Measurements from ENCODE around the gene LYPD8.
"Not testable (repeated sequence)": the region's sequence is repeated elsewhere in the genome, so short reads cannot be mapped to it uniquely, and the experiment has no call there.

The LYPD8 gene, protein sequence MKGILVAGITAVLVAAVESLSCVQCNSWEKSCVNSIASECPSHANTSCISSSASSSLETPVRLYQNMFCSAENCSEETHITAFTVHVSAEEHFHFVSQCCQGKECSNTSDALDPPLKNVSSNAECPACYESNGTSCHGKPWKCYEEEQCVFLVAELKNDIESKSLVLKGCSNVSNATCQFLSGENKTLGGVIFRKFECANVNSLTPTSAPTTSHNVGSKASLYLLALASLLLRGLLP

DNA sequence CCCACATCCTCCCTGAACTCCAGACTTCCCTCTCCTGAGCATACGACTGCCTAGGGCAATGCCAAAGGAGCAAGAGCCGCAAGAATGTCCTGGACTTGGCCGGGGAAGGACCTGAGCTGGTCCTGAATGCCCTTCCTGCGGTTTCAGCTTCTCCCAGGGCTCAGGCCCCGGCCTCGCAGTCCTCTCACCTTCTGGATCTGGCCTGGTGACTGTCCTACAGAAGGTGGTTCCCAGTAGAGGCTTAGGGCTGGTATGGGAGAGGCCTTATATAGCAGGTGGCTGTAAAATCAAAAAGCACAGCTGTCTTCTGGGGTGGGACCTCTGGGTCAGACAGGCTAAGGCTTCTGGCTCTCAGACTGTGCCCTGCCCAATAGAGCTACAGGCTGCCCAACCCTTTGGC is at the start of gene LYPD8:
LYPD8 (minus strand) TSS at position 243 of the 400 bp plus-strand sequence. CDS start 4,678 bp downstream, outside the sequence.
- H3K27me3 ChIP-seq (ENCODE audit: control insufficient read depth in 5 of 5, insufficient read depth in 4 of 5, low read length in 5 of 5), result peaks cover 0 to 6% (median 0%) of the 10 kb centered on the region in 5 donors
- H3K36me3 ChIP-seq (ENCODE audit: control insufficient read depth in 5 of 5, insufficient read depth in 5 of 5, low read length in 5 of 5), result no peaks in the 10 kb centered on the region
- no peak within 1 kb of the TSS for H3K4me3 ChIP-seq (ENCODE audit: low read depth in 1 of 5, low read length in 5 of 5)
- no peaks in the 10 kb centered on the region for H3K4me1 ChIP-seq (ENCODE audit: control insufficient read depth in 5 of 5, insufficient read depth in 5 of 5, low read length in 5 of 5)
- H3K27ac ChIP-seq (ENCODE audit: low read depth, low read length), result no peak within 1 kb of the TSS
- H3K9ac ChIP-seq (ENCODE audit: low read length in 5 of 5), result no peak within 1 kb of the TSS
- H3K9me3 ChIP-seq (ENCODE audit: control insufficient read depth in 5 of 5, low read length in 5 of 5), result peaks cover 0 to 3% (median 0%) of the 10 kb centered on the region in 5 donors

DNA sequence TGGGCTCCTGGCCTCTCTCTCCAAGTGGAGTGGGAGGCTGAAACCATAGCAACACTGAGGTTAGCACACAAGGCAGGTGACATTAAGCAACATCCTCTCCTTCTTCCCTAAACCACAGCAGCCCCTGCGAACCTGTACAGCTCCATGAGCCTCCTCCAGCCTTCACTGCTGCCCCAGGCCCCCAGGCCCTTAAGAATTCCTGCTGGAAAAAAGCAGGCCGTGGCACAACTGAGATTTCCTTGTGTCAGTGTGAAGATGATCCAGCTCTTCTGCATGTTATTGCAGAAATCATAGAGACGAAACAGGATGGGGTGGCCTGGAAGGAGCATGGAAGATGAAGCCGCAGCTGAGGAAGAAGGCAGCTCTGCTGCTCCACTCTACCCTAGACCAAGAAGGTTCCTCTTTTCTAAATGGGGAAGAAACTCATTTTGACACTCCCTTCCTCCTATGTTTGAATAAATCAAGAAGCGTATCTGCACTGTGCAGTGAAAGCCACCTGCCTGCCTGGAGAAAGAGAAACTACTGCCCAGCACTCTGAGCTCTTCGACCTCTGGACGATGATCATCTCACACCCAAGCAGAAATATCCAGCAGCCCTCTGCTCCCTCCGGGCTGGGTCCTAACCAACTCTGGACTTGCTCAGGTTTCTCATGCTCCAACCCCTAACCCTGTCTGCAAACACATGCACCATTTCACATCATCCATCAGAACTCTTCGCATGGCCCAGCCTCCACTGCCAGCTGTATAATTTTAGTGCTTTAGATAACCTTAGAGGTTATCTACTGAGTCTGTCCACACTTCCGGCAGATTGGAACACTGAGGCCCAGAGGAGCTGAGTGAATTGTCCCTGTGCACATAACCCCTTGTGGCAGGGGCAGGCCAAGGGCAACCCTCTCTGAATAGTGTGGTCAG is 49.5 kb upstream of the LYPD8 start:
- Histone ChIP-seq H3K36me3 (ENCODE audit: control insufficient read depth in 5 of 5, insufficient read depth in 5 of 5, low read length in 5 of 5) (no peaks in the 10 kb centered on the region), H3K4me3 (ENCODE audit: low read depth in 1 of 5, low read length in 5 of 5) (peak overlapping the region in 1 of 5 donors; percentile 16), H3K27ac (ENCODE audit: low read depth, low read length) (no peak overlapping the region), H3K9me3 (ENCODE audit: control insufficient read depth in 5 of 5, low read length in 5 of 5) (no peaks in the 10 kb centered on the region), H3K9ac (ENCODE audit: low read length in 5 of 5) (no peak overlapping the region), H3K4me1 (ENCODE audit: control insufficient read depth in 5 of 5, insufficient read depth in 5 of 5, low read length in 5 of 5) (peaks cover 3 to 36% (median 15%) of the 10 kb centered on the region in 5 donors), H3K27me3 (ENCODE audit: control insufficient read depth in 5 of 5, insufficient read depth in 4 of 5, low read length in 5 of 5) (peaks cover 0 to 4% (median 0%) of the 10 kb centered on the region in 5 donors)

DNA sequence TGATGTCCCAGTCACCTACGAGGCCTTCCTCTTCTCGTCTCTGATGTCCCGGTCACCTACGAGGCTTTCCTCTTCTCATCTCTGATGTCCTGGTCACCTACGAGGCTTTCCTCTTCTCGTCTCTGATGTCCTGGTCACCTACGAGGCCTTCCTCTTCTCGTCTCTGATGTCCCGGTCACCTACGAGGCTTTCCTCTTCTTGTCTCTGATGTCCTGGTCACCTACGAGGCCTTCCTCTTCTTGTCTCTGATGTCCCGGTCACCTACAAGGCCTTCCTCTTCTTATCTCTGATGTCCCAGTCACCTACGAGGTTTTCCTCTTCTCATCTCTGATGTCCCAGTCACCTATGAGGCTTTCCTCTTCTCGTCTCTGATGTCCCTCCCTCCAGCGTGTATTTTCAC is 47.9 kb upstream of the LYPD8 start:
- not testable (repeated sequence) for H3K9ac ChIP-seq (ENCODE audit: low read length in 5 of 5); H3K9me3 ChIP-seq (ENCODE audit: control insufficient read depth in 5 of 5, low read length in 5 of 5); H3K4me3 ChIP-seq (ENCODE audit: low read depth in 1 of 5, low read length in 5 of 5); H3K27ac ChIP-seq (ENCODE audit: low read depth, low read length); H3K27me3 ChIP-seq (ENCODE audit: control insufficient read depth in 5 of 5, insufficient read depth in 4 of 5, low read length in 5 of 5); H3K36me3 ChIP-seq (ENCODE audit: control insufficient read depth in 5 of 5, insufficient read depth in 5 of 5, low read length in 5 of 5)
- peaks cover 3 to 29% (median 14%) of the 10 kb centered on the region in 5 donors for H3K4me1 ChIP-seq (ENCODE audit: control insufficient read depth in 5 of 5, insufficient read depth in 5 of 5, low read length in 5 of 5)

DNA sequence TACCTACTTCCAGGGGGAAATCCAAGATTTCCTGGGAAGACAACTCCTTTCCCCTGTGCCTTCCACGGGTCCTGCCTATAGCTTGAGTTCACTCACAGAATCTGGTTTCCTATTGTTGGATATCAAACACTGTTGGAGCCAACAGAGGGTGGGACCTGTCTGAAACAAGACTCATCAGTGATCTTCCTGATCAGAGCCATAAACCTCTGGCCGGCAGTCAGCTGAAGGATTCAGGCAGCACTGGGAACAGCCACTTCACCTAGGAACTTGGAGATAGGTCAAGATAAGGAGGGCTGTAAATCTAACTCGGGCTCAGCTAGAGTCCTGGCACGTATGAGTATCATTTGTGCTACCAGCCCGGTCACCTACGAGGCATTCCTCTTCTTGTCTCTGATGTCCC is 46.9 kb upstream of the LYPD8 start:
- peaks cover 3 to 29% (median 14%) of the 10 kb centered on the region in 5 donors for H3K4me1 ChIP-seq (ENCODE audit: control insufficient read depth in 5 of 5, insufficient read depth in 5 of 5, low read length in 5 of 5)
- H3K9me3 ChIP-seq (ENCODE audit: control insufficient read depth in 5 of 5, low read length in 5 of 5), result no peaks in the 10 kb centered on the region
- H3K27me3 ChIP-seq (ENCODE audit: control insufficient read depth in 5 of 5, insufficient read depth in 4 of 5, low read length in 5 of 5), result peaks cover 0 to 4% (median 0%) of the 10 kb centered on the region in 5 donors
- H3K27ac ChIP-seq (ENCODE audit: low read depth, low read length), result no peak overlapping the region
- H3K9ac ChIP-seq (ENCODE audit: low read length in 5 of 5), result no peak overlapping the region
- H3K4me3 ChIP-seq (ENCODE audit: low read depth in 1 of 5, low read length in 5 of 5), result no peak overlapping the region
- no peaks in the 10 kb centered on the region for H3K36me3 ChIP-seq (ENCODE audit: control insufficient read depth in 5 of 5, insufficient read depth in 5 of 5, low read length in 5 of 5)

DNA sequence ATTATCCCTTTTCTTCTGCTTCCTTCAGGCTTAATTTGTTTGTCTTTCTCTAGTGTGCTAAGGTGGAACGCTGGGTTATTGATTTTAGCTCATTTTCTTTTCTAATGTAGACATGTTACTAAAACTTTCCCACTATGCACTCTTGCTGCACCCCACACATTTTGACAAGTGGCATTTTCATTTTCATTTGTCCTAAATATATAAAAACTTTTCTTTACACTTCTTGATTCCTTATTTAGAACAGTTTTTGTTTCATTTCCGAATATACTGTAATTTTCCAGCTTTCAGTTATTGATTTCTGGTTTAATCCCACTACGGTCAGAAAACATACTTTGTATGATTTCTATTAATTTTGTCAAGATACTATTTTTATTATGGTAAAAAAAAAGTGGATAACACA is 44.9 kb upstream of the LYPD8 start:
- H3K9ac ChIP-seq (ENCODE audit: low read length in 5 of 5), result no peak overlapping the region
- no peaks in the 10 kb centered on the region for H3K36me3 ChIP-seq (ENCODE audit: control insufficient read depth in 5 of 5, insufficient read depth in 5 of 5, low read length in 5 of 5)
- peaks cover 0 to 4% (median 0%) of the 10 kb centered on the region in 5 donors for H3K27me3 ChIP-seq (ENCODE audit: control insufficient read depth in 5 of 5, insufficient read depth in 4 of 5, low read length in 5 of 5)
- peaks cover 0 to 12% (median 3%) of the 10 kb centered on the region in 5 donors for H3K4me1 ChIP-seq (ENCODE audit: control insufficient read depth in 5 of 5, insufficient read depth in 5 of 5, low read length in 5 of 5)
- H3K27ac ChIP-seq (ENCODE audit: low read depth, low read length), result no peak overlapping the region
- peaks cover 0 to 5% (median 2%) of the 10 kb centered on the region in 5 donors for H3K9me3 ChIP-seq (ENCODE audit: control insufficient read depth in 5 of 5, low read length in 5 of 5)
- H3K4me3 ChIP-seq (ENCODE audit: low read depth in 1 of 5, low read length in 5 of 5), result no peak overlapping the region

DNA sequence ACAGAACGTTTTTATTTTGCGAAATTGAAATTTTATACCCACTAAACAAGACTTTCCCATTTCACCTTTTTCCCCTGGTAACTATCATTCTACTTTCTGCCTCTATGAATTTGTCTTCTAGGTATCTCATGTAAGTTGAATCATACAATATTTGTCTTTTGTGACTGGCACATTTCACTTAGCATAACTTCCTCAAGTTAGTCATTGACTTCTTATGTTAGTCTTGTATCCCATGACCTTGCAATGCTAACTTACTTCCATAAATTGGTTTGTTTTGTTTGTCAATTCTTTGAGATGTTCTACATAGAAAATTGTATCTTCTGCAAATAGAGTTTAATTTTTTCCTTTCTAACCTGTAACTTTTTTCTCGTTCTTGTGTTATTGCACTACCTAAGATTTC is 43.2 kb upstream of the LYPD8 start:
- Histone ChIP-seq H3K36me3 (ENCODE audit: control insufficient read depth in 5 of 5, insufficient read depth in 5 of 5, low read length in 5 of 5) (no peaks in the 10 kb centered on the region), H3K27ac (ENCODE audit: low read depth, low read length) (no peak overlapping the region), H3K27me3 (ENCODE audit: control insufficient read depth in 5 of 5, insufficient read depth in 4 of 5, low read length in 5 of 5) (peaks cover 0 to 4% (median 0%) of the 10 kb centered on the region in 5 donors), H3K9me3 (ENCODE audit: control insufficient read depth in 5 of 5, low read length in 5 of 5) (peaks cover 0 to 7% (median 6%) of the 10 kb centered on the region in 5 donors), H3K4me3 (ENCODE audit: low read depth in 1 of 5, low read length in 5 of 5) (no peak overlapping the region), H3K9ac (ENCODE audit: low read length in 5 of 5) (no peak overlapping the region), H3K4me1 (ENCODE audit: control insufficient read depth in 5 of 5, insufficient read depth in 5 of 5, low read length in 5 of 5) (no peaks in the 10 kb centered on the region)

DNA sequence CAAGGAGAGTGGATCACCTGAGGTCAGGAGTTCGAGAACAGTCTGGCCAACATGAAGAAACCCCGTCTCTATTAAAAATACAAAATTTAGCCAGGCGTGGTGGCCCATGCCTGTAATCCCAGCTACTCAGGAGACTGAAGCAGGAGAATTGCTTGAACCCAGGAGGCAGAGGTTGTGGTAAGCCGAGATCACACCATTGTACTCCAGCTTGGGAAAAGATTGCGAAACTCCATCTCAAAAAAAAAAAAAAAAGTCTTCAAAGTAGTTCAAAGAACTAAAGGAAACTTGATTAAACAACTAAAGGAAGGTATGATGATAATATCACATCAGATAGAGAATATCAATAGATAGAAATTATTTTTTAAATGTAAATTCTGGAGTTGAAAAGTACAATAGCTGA is 39.1 kb upstream of the LYPD8 start:
- H3K27ac ChIP-seq (ENCODE audit: low read depth, low read length); H3K4me1 ChIP-seq (ENCODE audit: control insufficient read depth in 5 of 5, insufficient read depth in 5 of 5, low read length in 5 of 5); H3K27me3 ChIP-seq (ENCODE audit: control insufficient read depth in 5 of 5, insufficient read depth in 4 of 5, low read length in 5 of 5); H3K4me3 ChIP-seq (ENCODE audit: low read depth in 1 of 5, low read length in 5 of 5); H3K9ac ChIP-seq (ENCODE audit: low read length in 5 of 5); H3K9me3 ChIP-seq (ENCODE audit: control insufficient read depth in 5 of 5, low read length in 5 of 5); H3K36me3 ChIP-seq (ENCODE audit: control insufficient read depth in 5 of 5, insufficient read depth in 5 of 5, low read length in 5 of 5): not testable (repeated sequence)

DNA sequence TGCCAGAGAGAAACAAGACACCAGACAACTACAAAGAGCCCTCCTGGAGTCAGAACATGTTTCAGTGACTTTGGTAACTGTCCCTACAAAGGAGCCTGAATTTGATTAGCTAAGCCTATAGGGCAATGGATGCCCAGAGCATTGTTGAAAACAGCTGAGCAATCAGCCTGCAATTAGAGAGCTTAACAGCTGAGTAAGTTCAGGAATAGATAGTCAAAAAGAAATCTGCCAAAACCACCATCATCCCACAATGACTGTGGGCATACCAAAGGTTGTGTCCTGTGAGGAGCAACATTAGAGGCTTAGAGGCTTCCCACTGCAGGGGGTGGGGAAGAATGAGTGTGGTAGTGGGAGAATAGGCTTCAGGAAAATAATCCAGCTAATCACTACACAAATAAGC is 38.0 kb upstream of the LYPD8 start:
- Histone ChIP-seq H3K36me3 (ENCODE audit: control insufficient read depth in 5 of 5, insufficient read depth in 5 of 5, low read length in 5 of 5) (no peaks in the 10 kb centered on the region), H3K27me3 (ENCODE audit: control insufficient read depth in 5 of 5, insufficient read depth in 4 of 5, low read length in 5 of 5) (no peaks in the 10 kb centered on the region), H3K27ac (ENCODE audit: low read depth, low read length) (no peak overlapping the region), H3K9me3 (ENCODE audit: control insufficient read depth in 5 of 5, low read length in 5 of 5) (peaks cover 0 to 7% (median 6%) of the 10 kb centered on the region in 5 donors), H3K4me3 (ENCODE audit: low read depth in 1 of 5, low read length in 5 of 5) (no peak overlapping the region), H3K9ac (ENCODE audit: low read length in 5 of 5) (no peak overlapping the region), H3K4me1 (ENCODE audit: control insufficient read depth in 5 of 5, insufficient read depth in 5 of 5, low read length in 5 of 5) (no peaks in the 10 kb centered on the region)

DNA sequence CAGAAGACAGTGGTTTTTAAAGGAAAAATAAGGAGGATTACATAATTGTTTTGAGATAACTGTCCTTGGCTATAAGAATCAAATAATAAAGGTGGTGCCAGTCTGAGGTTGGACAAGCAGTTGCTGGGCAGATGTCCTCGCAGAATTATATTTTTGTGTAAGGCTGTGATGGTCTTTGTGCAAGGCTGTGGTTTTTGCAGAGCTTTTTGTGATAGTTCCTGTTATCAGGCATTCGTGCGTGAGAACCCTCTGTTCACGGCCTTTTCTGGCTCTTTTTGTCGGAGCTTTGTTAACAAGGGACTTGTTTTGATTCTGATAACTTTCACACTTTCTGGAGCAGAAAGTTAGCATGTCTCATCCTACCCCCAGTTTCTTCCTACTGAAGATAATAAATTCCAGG is 36.8 kb upstream of the LYPD8 start:
- no peak overlapping the region for H3K4me3 ChIP-seq (ENCODE audit: low read depth in 1 of 5, low read length in 5 of 5)
- no peaks in the 10 kb centered on the region for H3K4me1 ChIP-seq (ENCODE audit: control insufficient read depth in 5 of 5, insufficient read depth in 5 of 5, low read length in 5 of 5)
- H3K27me3 ChIP-seq (ENCODE audit: control insufficient read depth in 5 of 5, insufficient read depth in 4 of 5, low read length in 5 of 5), result no peaks in the 10 kb centered on the region
- no peak overlapping the region for H3K27ac ChIP-seq (ENCODE audit: low read depth, low read length)
- H3K9ac ChIP-seq (ENCODE audit: low read length in 5 of 5), result no peak overlapping the region
- H3K36me3 ChIP-seq (ENCODE audit: control insufficient read depth in 5 of 5, insufficient read depth in 5 of 5, low read length in 5 of 5), result no peaks in the 10 kb centered on the region
- peaks cover 0 to 7% (median 6%) of the 10 kb centered on the region in 5 donors for H3K9me3 ChIP-seq (ENCODE audit: control insufficient read depth in 5 of 5, low read length in 5 of 5)

DNA sequence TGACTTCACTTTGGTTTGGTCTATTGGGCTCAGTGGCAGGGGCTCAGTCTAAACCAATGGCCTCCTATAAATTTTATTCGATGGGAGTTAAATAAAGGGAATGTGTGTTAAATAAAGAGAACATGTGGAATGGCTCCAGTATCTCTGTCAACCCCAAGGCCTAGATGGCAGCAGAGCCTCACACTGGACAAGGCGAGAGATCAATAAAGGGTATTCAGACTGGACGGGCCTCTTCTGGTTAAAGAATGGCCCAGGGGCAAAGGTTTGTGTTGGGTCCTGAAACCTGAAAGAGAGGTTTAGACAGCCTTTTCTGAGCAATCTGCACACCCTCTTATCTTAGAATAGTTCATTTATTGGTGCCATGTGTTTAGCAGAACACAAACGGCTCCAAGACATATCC is 35.5 kb upstream of the LYPD8 start:
- Histone ChIP-seq H3K9me3 (ENCODE audit: control insufficient read depth in 5 of 5, low read length in 5 of 5) (peaks cover 0 to 7% (median 6%) of the 10 kb centered on the region in 5 donors), H3K27me3 (ENCODE audit: control insufficient read depth in 5 of 5, insufficient read depth in 4 of 5, low read length in 5 of 5) (no peaks in the 10 kb centered on the region)

More for the DNA sequence above, 35.5 kb upstream of the LYPD8 start:
- no peaks in the 10 kb centered on the region for H3K4me1 ChIP-seq (ENCODE audit: control insufficient read depth in 5 of 5, insufficient read depth in 5 of 5, low read length in 5 of 5)
- H3K9ac ChIP-seq (ENCODE audit: low read length in 5 of 5), result no peak overlapping the region
- H3K36me3 ChIP-seq (ENCODE audit: control insufficient read depth in 5 of 5, insufficient read depth in 5 of 5, low read length in 5 of 5), result no peaks in the 10 kb centered on the region
- H3K27ac ChIP-seq (ENCODE audit: low read depth, low read length), result no peak overlapping the region
- H3K4me3 ChIP-seq (ENCODE audit: low read depth in 1 of 5, low read length in 5 of 5), result no peak overlapping the region
